ENCODE data around the gene SULF2. TPM values are rescaled to one million over a fixed set of nuclear protein-coding genes. Genes with fewer than 3 reads are reported as not detected.

The SULF2 gene
- total RNA-seq, 1 experiment from 2014 or later: 495 TPM

GRCh38 chr20:47783828-47784598 lies 1.3 kb downstream of the SULF2 start:
- Histone ChIP-seq H3K36me3 (ENCODE audit: low read depth) (peaks cover 40% of the 10 kb centered on the region), H4K20me1 (ENCODE audit: insufficient read depth) (peaks cover 54% of the 10 kb centered on the region), H3K4me1 (replicated peaks; ENCODE audit: insufficient read depth) (peaks cover 57% of the 10 kb centered on the region), H3K27me3 (ENCODE audit: insufficient read depth, low read depth) (no peaks in the 10 kb centered on the region), H3K4me2 (peak overlapping the region; percentile 98), H3K27ac (peak overlapping the region; percentile 83), H3F3A (ENCODE audit: insufficient read depth, low read depth) (peaks cover 42% of the 10 kb centered on the region; the same call in 1 of the 2 replicates), H3K9me3 (ENCODE audit: insufficient read depth, low read depth) (no peaks in the 10 kb centered on the region), H2AFZ (no peak overlapping the region), H3K9me2 (ENCODE audit: insufficient read depth) (no peaks in the 10 kb centered on the region), H3K4me3 (peak overlapping the region; percentile 98), H3K79me2 (ENCODE audit: low read depth) (peaks cover 91% of the 10 kb centered on the region)
- ChIA-PET CTCF (no interaction called here), POLR2A (ENCODE audit: unreplicated experiment) (interaction anchor here (0.5 to 0.8 kb wide), 3 partner anchors 73 to 837 kb away, joined by 3 to 6 read pairs (median 3); no protein-coding TSS in a partner anchor)
- no peak for DNase-seq
- TF ChIP-seq CTCF (conservative IDR thresholded peaks at IDR 0.05) (no peak), EZH2 (IDR thresholded peaks at IDR 0.05; ENCODE audit: low read depth) (no peak)
- intact Hi-C loops (cut with micrococcal nuclease; ENCODE audit: unreplicated experiment): loop anchor here (10.0 kb wide), 1 partner anchor 411 kb away; no protein-coding TSS in a partner anchor
- BruUV-seq (replicated peaks): no TSS peak

DNA sequence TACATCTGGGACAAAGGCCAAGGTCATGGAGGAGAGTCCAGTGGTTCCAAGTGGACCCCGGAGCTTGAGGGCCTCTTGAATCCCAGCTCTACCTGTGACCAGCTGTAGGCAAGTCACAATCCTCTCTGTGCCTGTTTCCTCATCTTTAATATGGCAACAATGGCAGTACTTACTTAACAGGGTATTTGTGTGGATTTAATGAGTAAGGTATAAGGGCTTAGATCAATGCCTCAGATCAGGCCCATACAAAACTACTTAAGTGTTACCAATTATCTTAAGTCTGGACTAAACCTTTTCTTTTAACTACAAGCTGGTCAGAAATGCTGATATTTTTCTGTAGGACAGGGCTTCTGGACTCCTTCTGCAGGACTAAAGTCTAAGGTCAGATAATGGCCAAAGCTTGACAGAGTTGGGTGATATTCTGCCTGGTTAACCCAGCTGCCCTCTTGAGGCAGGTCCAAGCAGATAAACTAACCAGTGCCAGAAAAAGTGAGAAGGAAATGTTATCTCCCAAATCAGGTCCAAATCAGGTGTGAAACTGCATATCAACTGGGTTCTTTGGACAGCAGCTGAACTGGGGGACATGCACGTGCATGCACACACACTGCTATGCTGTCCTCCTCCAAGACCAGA lies 2.2 kb downstream of the SULF2 start:
- no peaks in the 10 kb centered on the region for H3K27me3 ChIP-seq (ENCODE audit: insufficient read depth, low read depth)
- H3K27ac ChIP-seq: peak overlapping the region; percentile 83
- TF ChIP-seq EZH2 (IDR thresholded peaks at IDR 0.05; ENCODE audit: low read depth) (no peak), CTCF (conservative IDR thresholded peaks at IDR 0.05) (no peak; the same call in 1 of the 2 replicates)
- H3K9me2 ChIP-seq (ENCODE audit: insufficient read depth): no peaks in the 10 kb centered on the region
- H3K4me1 ChIP-seq (replicated peaks; ENCODE audit: insufficient read depth): peaks cover 48% of the 10 kb centered on the region
- ChIA-PET CTCF (no interaction called here), POLR2A (ENCODE audit: unreplicated experiment) (no interaction called here)
- H3F3A ChIP-seq (ENCODE audit: insufficient read depth, low read depth): peaks cover 37% of the 10 kb centered on the region; the same call in 1 of the 2 replicates
- intact Hi-C loops (cut with micrococcal nuclease; ENCODE audit: unreplicated experiment): loop anchor here (10.0 kb wide), 1 partner anchor 412 kb away; no protein-coding TSS in a partner anchor
- peaks cover 92% of the 10 kb centered on the region for H3K79me2 ChIP-seq (ENCODE audit: low read depth)
- H3K4me3 ChIP-seq: peak overlapping the region; percentile 98
- no peak overlapping the region for H2AFZ ChIP-seq
- no peak for DNase-seq
- peaks cover 49% of the 10 kb centered on the region for H3K36me3 ChIP-seq (ENCODE audit: low read depth)
- H3K4me2 ChIP-seq: peak overlapping the region; percentile 98
- peaks cover 64% of the 10 kb centered on the region for H4K20me1 ChIP-seq (ENCODE audit: insufficient read depth)
- H3K9me3 ChIP-seq (ENCODE audit: insufficient read depth, low read depth): no peaks in the 10 kb centered on the region
- TSS peak; percentile 23 for BruUV-seq (replicated peaks)

GRCh38 chr20:47782076-47782475 lies 3.2 kb downstream of the SULF2 start:
- Histone ChIP-seq H3K4me3 (peak overlapping the region; percentile 98; the same call in 1 of the 2 replicates), H2AFZ (no peak overlapping the region), H4K20me1 (ENCODE audit: insufficient read depth) (peaks cover 73% of the 10 kb centered on the region), H3K36me3 (ENCODE audit: low read depth) (peaks cover 56% of the 10 kb centered on the region), H3K27ac (0 out of 2 replicates have a peak overlapping the region, but pooled peaks have one; percentile 83), H3K9me2 (ENCODE audit: insufficient read depth) (no peaks in the 10 kb centered on the region), H3K9me3 (ENCODE audit: insufficient read depth, low read depth) (no peaks in the 10 kb centered on the region), H3K79me2 (ENCODE audit: low read depth) (peaks cover 93% of the 10 kb centered on the region), H3K27me3 (ENCODE audit: insufficient read depth, low read depth) (no peaks in the 10 kb centered on the region), H3K4me1 (replicated peaks; ENCODE audit: insufficient read depth) (peaks cover 38% of the 10 kb centered on the region), H3F3A (ENCODE audit: insufficient read depth, low read depth) (peaks cover 38% of the 10 kb centered on the region), H3K4me2 (peak overlapping the region; percentile 98)
- ChIA-PET POLR2A (ENCODE audit: unreplicated experiment) (no interaction called here), CTCF (no interaction called here)
- intact Hi-C loops (cut with micrococcal nuclease; ENCODE audit: unreplicated experiment): loop anchor here (10.0 kb wide), 1 partner anchor 413 kb away; no protein-coding TSS in a partner anchor
- BruUV-seq (replicated peaks): no TSS peak
- no peak for TF ChIP-seq EZH2 (IDR thresholded peaks at IDR 0.05; ENCODE audit: low read depth)
- no peak for TF ChIP-seq CTCF (conservative IDR thresholded peaks at IDR 0.05)
- no peak for DNase-seq

Measured in PC-9 (cell line).